ENCODE results near the gene TMEM131L. TPM values are rescaled to one million over a fixed set of nuclear protein-coding genes. Genes with fewer than 3 reads are reported as not detected.

The TMEM131L gene
- polyA plus RNA-seq, 1 experiment = 6.0 TPM

DNA sequence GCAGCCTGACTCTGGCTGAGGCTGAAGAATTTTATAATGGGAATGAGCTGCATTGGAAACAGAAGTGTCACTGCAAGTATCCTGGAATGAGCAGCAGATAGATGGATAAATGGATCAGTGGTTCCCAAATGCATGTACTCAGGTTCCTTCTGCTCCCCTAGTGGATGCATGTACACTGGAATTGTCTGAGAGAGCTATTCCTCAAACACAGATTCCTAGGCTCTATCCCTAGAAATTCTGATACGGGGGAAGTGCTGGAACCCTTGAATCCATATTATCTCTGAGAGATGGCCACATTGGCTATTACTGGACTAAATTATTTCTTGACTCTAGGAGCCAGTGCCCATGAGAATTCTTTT, 64.8 kb downstream of the TMEM131L start:
- no peaks in the 10 kb centered on the region for H3K27me3 ChIP-seq (ENCODE audit: control insufficient read depth, insufficient read depth, low read length)
- H3K4me3 ChIP-seq (ENCODE audit: low read depth, low read length) = no peak overlapping the region
- no peaks in the 10 kb centered on the region for H3K36me3 ChIP-seq (ENCODE audit: control insufficient read depth, insufficient read depth, low read length)
- ChIA-PET CTCF (interaction anchor here (0.6 to 2.4 kb wide), 5 partner anchors 12 to 93 kb away, joined by 3 to 5 read pairs (median 4); no protein-coding TSS in a partner anchor), POLR2A (no interaction called here)
- TF ChIP-seq, protein P1, sequence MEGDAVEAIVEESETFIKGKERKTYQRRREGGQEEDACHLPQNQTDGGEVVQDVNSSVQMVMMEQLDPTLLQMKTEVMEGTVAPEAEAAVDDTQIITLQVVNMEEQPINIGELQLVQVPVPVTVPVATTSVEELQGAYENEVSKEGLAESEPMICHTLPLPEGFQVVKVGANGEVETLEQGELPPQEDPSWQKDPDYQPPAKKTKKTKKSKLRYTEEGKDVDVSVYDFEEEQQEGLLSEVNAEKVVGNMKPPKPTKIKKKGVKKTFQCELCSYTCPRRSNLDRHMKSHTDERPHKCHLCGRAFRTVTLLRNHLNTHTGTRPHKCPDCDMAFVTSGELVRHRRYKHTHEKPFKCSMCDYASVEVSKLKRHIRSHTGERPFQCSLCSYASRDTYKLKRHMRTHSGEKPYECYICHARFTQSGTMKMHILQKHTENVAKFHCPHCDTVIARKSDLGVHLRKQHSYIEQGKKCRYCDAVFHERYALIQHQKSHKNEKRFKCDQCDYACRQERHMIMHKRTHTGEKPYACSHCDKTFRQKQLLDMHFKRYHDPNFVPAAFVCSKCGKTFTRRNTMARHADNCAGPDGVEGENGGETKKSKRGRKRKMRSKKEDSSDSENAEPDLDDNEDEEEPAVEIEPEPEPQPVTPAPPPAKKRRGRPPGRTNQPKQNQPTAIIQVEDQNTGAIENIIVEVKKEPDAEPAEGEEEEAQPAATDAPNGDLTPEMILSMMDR (IDR thresholded peaks at IDR 0.05; ENCODE audit: insufficient read depth, low read depth, low read length) = peak; percentile 8; the same call in 1 of the 2 replicates
- no peak for DNase-seq (ENCODE audit: low read depth)

- H3K36me3 ChIP-seq (ENCODE audit: control insufficient read depth, insufficient read depth, low read length) = no peaks in the 10 kb centered on the region
- no peaks in the 10 kb centered on the region for H3K27me3 ChIP-seq (ENCODE audit: control insufficient read depth, insufficient read depth, low read length)
- CTCF ChIA-PET = interaction anchor here (0.8 to 1.2 kb wide), 2 partner anchors 42 to 188 kb away, joined by 4 to 5 read pairs; partner anchors contain the start of gene MND1
- TF ChIP-seq, protein P1 (IDR thresholded peaks at IDR 0.05; ENCODE audit: insufficient read depth, low read depth, low read length) = no peak
- POLR2A ChIA-PET = no interaction called here
- no peak overlapping the region for H3K4me3 ChIP-seq (ENCODE audit: low read depth, low read length)
- DNase-seq (ENCODE audit: low read depth) = no peak
Observed at GRCh38 chr4:153531976-153532626, 65.9 kb downstream of the TMEM131L start.

- TF ChIP-seq, protein P1 (IDR thresholded peaks at IDR 0.05; ENCODE audit: insufficient read depth, low read depth, low read length) = no peak
- ChIA-PET CTCF (interaction anchor here (1.2 kb wide), 1 partner anchor 41 kb away, joined by 4 read pairs; no protein-coding TSS in a partner anchor), POLR2A (no interaction called here)
- no peaks in the 10 kb centered on the region for H3K27me3 ChIP-seq (ENCODE audit: control insufficient read depth, insufficient read depth, low read length)
- H3K4me3 ChIP-seq (ENCODE audit: low read depth, low read length) = no peak overlapping the region
- no peak for DNase-seq (ENCODE audit: low read depth)
- H3K36me3 ChIP-seq (ENCODE audit: control insufficient read depth, insufficient read depth, low read length) = no peaks in the 10 kb centered on the region
Observed at GRCh38 chr4:153532636-153533035, 66.5 kb downstream of the TMEM131L start.

DNA sequence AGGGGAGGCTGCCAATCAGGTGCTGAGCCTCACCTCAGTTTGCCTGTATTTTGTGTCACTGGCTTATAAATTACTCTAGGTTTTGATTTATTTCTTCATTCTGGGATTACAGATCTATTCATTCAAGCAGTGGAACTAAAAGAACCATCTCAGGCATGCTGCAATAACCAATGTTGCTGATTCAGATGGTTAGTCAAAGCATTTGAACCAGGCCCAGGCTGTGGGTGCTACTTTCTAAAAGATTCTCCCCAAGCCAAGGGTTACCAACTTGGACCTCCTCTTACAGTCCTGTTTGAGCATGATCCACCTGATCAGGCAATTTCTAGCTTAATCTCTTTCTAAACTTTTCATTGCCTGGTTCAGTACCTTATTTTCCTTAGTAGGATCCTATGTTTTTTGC, 67.2 kb downstream of the TMEM131L start:
- Histone ChIP-seq H3K27me3 (ENCODE audit: control insufficient read depth, insufficient read depth, low read length) (no peaks in the 10 kb centered on the region), H3K36me3 (ENCODE audit: control insufficient read depth, insufficient read depth, low read length) (no peaks in the 10 kb centered on the region), H3K4me3 (ENCODE audit: low read depth, low read length) (no peak overlapping the region)
- TF ChIP-seq, protein P1 (IDR thresholded peaks at IDR 0.05; ENCODE audit: insufficient read depth, low read depth, low read length) = no peak
- no peak for DNase-seq (ENCODE audit: low read depth)
- POLR2A ChIA-PET = no interaction called here
- CTCF ChIA-PET = interaction anchor here (1.2 kb wide), 1 partner anchor 101 kb away, joined by 3 read pairs; no protein-coding TSS in a partner anchor

- H3K36me3 ChIP-seq (ENCODE audit: control insufficient read depth, insufficient read depth, low read length) = no peaks in the 10 kb centered on the region
- no peak overlapping the region for H3K4me3 ChIP-seq (ENCODE audit: low read depth, low read length)
- TF ChIP-seq, protein P1 (IDR thresholded peaks at IDR 0.05; ENCODE audit: insufficient read depth, low read depth, low read length) = no peak
- DNase-seq (ENCODE audit: low read depth) = no peak
- POLR2A ChIA-PET = no interaction called here
- H3K27me3 ChIP-seq (ENCODE audit: control insufficient read depth, insufficient read depth, low read length) = no peaks in the 10 kb centered on the region
- CTCF ChIA-PET = interaction anchor here (0.9 to 1.6 kb wide), 4 partner anchors 8 to 182 kb away, joined by 3 to 7 read pairs (median 4); no protein-coding TSS in a partner anchor
Observed at GRCh38 chr4:153534792-153535629, 68.9 kb downstream of the TMEM131L start.
